GM21737 (cell line): ENCODE measurements around the gene TYRO3.

ENCODE experiments used
- ATAC-seq: cut with Tn5 transposase; IDR thresholded peaks from one replicate; pipeline ENCODE4 v1.9.1; 2021; ENCODE audit warnings: mild to moderate bottlenecking, moderate library complexity; ENCODE audit not compliant: unreplicated experiment

The TYRO3 gene

GRCh38 chr15:41558400-41559238 is at the start of gene TYRO3:
Gene TYRO3, plus strand, starts transcription at chr15:41559212. Its CDS starts 46 bp downstream, at chr15:41559258.
- ATAC-seq: no peak

DNA sequence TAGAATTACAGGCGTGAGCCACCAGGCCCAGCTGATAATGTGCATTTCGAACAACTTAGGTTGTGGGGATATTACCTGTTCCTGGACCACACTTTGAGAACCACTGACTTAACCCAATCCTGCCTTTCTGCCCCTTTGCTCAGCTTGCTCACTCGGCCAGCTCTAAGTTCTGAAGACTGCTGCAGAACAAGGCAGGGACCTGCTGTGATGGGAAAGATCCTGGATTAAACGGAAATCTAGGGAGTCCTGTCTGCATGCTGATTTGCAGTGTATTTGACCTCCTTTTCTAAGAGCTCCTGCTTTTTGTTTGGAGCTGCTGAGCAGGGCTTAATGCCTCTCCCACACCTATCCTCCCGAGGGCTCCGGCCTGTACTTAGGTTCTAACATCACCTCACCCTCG is 48.3 kb upstream of the TYRO3 start:
- ATAC-seq: no peak

GRCh38 chr15:41511331-41511898 is 47.6 kb upstream of the TYRO3 start:
- no peak for ATAC-seq

- ATAC-seq: no peak
Observed at GRCh38 chr15:41511899-41512369, 47.1 kb upstream of the TYRO3 start.

- ATAC-seq: no peak
Observed at GRCh38 chr15:41512512-41512939, 46.5 kb upstream of the TYRO3 start.

DNA sequence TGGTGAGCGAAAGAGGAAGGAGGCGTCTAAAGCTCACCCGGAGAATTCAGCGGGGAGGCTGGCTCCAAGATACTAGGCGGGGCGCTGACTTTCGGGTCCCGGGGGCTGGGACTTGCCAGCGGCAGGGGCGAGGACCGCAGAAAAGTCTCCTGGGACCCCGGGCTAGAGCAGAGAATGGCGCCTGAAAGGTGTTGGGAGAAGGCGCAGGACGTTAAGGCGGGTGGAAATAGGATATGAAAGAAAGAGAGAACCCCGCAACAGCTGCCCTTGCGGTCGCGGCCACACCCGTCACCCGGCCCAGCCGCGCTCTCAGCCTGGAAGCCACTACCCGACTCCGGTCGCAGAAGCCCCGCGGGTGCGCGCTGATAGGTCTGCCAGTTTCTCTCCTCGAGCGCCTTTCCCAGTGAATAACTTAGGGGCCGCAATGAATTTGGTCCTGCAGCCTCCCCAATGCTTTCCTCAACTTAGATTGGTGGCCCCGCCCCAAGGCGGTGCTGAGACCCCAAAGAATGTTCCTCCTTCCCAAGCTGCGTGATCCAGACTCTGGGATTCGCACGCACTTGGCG is 46.0 kb upstream of the TYRO3 start:
- ATAC-seq: no peak

DNA sequence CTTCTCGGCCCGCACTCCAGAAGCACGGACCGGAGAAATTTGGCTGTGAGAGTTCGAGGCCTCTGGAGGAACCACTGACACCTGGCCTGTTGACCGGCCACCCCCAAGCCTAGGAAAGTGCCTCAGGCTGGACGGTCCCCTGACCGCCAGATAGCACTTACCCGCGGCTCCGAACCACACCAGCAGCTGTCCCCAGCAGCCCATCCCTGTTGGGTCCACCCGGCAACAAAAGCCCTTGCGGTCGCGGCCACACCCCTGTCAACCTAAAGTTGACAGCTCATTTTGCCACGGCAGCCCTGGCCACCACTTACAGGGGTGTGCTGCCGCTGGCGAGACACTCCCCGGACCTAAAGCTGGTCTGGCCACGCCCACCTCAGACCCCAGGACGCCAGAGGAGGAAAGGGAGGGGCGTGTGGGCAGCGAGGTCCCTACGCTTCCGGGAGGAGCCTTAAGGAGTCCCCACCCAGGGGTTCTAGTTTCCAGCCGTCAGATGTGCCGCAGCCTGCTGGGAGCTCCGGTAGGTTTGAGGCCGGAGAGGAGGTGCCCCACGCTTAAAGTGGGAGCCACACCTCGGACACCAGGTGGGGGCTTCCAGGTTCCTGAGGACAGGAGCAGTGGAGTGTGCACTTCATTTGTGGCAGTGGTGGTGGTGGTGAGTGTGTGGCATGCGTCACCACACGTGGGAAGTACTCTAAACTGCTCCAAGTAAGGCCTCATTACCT is 45.3 kb upstream of the TYRO3 start, which contains the start of gene LTK:
LTK (minus strand) TSS at position 322 of the 722 bp plus-strand sequence; CDS start at position 204, 118 bp downstream.
- ATAC-seq: no peak

GRCh38 chr15:41517895-41518449 is 41.0 kb upstream of the TYRO3 start:
- ATAC-seq: no peak

DNA sequence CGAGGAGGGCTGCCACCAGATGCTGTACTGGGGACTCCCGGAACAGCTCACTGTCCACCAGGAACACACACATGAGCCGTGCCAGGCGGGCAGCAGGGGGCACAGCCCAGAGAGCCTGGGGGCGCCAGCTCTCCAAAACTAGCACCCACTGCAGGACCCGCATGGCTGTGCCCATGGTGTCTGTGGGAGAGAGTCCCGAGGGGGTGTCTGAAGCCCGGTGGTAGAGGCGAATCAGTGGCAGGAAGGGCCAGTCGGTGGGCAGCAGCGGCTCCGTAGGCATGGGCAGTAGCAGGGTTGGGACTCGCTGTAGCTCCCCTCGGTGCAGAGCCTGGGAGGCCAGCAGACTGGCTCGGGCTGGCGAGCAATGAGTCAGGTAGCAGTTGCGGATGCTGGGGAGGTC is 38.4 kb upstream of the TYRO3 start:
- ATAC-seq: no peak

DNA sequence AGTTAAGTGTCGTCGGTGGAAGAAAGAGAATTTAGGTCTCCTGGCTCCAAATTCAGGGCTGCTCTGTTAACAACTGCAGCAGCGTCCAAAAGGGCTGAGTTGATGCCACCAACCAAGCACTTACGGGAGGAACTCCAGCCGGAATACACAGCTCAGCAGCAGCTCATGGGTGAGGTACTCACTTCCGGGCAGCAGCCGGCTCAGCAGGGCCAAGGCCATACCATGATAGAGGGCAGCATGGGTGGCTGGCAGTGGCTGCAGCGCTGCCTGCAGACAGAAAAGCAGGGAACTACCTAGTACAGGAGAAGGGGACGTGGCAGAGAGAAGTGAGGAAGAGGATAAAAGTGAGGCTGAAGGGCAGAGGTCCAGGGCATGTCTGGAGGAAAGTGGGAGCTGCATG is 37.4 kb upstream of the TYRO3 start:
- no peak for ATAC-seq

DNA sequence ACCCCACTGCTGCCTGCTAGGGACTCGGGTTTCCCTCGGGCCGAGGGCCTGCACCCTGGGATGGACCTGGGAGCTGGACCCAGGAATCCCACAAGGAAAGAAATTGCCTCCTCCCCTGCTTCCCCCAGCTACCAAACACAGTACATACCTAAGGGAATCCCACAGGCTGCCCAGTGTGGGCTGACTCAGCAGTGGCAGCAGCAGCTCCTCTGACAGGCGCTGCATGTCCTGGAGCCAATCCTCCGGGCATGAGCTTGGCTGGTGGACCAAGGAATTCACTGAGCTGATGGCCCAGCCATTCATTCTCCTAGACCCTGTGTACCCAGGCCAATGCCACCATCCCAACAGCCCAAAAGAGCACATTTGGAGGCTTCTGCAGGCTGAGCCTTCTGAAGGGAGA is 35.9 kb upstream of the TYRO3 start:
- ATAC-seq: no peak

- no peak for ATAC-seq
Observed at GRCh38 chr15:41530363-41530956, 28.6 kb upstream of the TYRO3 start.

- ATAC-seq: no peak
Observed at GRCh38 chr15:41535544-41535943, 23.5 kb upstream of the TYRO3 start.

- ATAC-seq: no peak
Observed at GRCh38 chr15:41536866-41537265, 22.1 kb upstream of the TYRO3 start.

DNA sequence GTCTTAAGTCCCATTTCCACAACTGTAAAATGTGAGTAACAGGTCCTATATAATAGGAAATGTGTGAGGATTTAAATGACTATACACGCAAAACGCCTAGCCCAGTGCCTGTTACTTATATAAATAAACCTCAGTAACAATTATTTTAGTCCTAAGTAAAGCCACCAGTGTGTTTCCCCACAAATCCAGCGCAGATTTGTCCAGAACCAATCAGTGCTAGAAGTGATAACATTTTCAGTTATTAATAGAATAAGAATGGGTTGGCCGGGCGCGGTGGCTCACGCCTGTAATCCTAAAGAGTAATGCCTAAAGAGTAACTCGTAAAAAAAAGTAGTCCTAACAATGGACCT is 15.5 kb upstream of the TYRO3 start:
- ATAC-seq: no peak

DNA sequence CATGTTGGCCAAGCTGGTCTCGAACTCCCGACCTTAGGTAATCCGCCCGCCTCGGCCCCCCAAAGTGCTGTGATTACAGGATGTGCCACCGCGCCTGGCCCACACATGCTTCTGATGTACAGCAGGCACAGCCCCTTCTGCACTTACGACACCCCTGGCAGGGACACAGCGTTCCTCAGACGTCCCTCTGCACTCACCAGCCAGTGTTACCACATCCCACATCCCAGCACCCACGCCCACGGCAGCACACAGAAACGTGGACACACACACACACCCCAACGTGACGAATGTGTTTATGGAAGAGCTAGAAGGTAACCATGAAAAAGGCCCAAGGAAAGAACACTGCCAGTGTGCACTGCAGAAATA is 14.4 kb upstream of the TYRO3 start:
- ATAC-seq: no peak

DNA sequence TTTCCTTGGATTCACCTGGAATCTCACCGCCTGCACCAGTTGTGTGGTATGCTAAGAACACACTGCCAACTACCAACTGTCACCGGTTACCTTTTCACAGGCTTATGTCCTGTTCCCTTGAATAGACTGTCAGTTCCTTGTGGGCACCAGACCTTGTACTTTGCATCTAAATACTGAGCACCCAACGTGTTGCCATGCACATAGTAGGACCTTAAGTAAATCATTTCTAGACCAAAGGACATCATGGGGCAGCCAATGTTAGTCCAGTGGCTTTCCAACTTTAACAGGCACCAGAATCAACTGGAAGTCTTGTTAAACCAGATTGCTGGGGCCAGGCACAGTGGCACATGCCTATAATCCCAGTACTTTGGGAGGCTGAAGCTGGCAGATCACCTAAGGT is 13.8 kb upstream of the TYRO3 start:
- no peak for ATAC-seq

DNA sequence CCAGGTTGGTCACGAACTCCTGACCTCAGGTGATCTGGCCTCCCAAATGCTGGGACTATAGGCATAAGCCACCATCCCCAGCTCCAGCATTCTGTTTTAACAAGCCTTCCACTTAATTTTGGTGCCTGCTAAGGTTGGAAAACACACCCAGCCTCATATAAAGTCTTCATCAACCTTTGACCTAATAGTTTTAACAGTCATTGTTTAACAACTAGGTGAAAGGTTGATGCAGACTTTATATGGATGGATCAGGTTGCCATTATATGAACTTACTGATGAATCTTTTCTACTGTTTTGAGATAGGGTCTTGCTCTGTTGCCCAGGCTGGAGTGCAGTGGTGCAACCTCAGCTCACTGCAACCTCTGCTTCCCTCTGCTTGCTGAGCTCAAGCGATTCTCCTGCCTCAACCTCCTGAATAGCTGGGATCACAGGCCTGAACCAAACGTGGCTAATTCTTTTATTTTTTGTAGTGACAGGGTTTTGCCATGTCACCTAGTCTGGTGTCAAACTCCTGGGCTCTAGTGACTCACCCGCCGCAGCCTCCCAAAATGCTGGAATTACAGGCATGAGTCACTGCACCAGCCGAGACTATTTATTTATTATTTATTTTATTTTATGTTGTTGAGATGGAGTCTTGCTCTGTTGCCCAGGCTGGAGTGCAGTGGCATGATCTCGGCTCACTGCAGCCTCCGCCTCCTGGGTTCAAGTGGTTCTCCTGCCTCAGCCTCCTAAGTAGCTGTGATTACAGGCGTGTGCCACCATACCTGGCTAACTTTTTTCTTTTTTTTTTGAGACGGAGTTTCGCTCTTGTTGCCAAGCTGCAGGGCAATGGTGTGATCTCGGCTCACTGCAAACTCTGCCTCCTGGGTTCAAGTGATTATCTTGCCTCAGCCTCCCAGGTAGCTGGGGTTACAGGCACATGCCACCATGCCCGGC is 11.9 kb upstream of the TYRO3 start:
- no peak for ATAC-seq

GRCh38 chr15:41550066-41550775 is 8.8 kb upstream of the TYRO3 start:
- no peak for ATAC-seq
